ENCODE measurements around the gene UHRF2. TPM values are rescaled to one million over a fixed set of nuclear protein-coding genes. Genes with fewer than 3 reads are reported as not detected.

Gene UHRF2
- total RNA-seq, 1 experiment from 2014 or later, result 45.2 TPM

- no peak overlapping the region for H4K91ac ChIP-seq (ENCODE audit: insufficient read length, low read depth, low read length)
- H3T11ph ChIP-seq (ENCODE audit: low read length), result no peak overlapping the region
- H3K18ac ChIP-seq (ENCODE audit: insufficient read length, low read depth, low read length), result no peak overlapping the region
- no peak overlapping the region for H2BK12ac ChIP-seq (ENCODE audit: insufficient read length, low read depth, low read length)
- TF ChIP-seq CTCF (conservative IDR thresholded peaks at IDR 0.05), result no peak
- WGBS (ENCODE audit: extremely low coverage, insufficient read length, low lambda C conversion rate), result no CpG with 5 or more reads among the region's 2 CpGs
- no peak for DNase-seq
- no peaks in the 10 kb centered on the region for H3K9me3 Mint-ChIP-seq
- no peak overlapping the region for H2BK5ac ChIP-seq (ENCODE audit: insufficient read length, low read length)
- no peak overlapping the region for H2AFZ ChIP-seq (ENCODE audit: low read length)
- no peaks in the 10 kb centered on the region for H3K27me3 ChIP-seq (ENCODE audit: insufficient read depth, low read length)
- H3K4me3 Mint-ChIP-seq, result no peak overlapping the region
- H3K23me2 ChIP-seq (ENCODE audit: insufficient read length, low read depth, low read length, poor library complexity, severe bottlenecking), result no peaks in the 10 kb centered on the region
- no peak overlapping the region for H2BK120ac ChIP-seq (ENCODE audit: low read depth, low read length, poor library complexity, severe bottlenecking)
- H3K4ac ChIP-seq (ENCODE audit: low read depth, low read length), result no peak overlapping the region
- no peak overlapping the region for H3K23ac ChIP-seq (ENCODE audit: insufficient read length, low read depth, low read length)
- H4K20me1 ChIP-seq (ENCODE audit: control insufficient read depth, insufficient read depth, insufficient read length), result no peaks in the 10 kb centered on the region
- peaks cover 6 to 9% of the 10 kb centered on the region in 2 experiments; a peak in 2 of 4 replicates for H3K4me1 Mint-ChIP-seq
- no peak overlapping the region for H3K27ac ChIP-seq (ENCODE audit: insufficient read length, low read depth, low read length)
- H3K4me2 ChIP-seq (ENCODE audit: insufficient read depth, insufficient read length, low read length), result no peak overlapping the region
- no peaks in the 10 kb centered on the region for H3K4me1 ChIP-seq (ENCODE audit: insufficient read depth, low read length)
- no peaks in the 10 kb centered on the region for H3K79me1 ChIP-seq (ENCODE audit: insufficient read depth, low read depth, low read length, poor library complexity, severe bottlenecking)
- H3K27me3 Mint-ChIP-seq (ENCODE audit: low read depth), result no peaks in the 10 kb centered on the region
- H4K5ac ChIP-seq (ENCODE audit: insufficient read length, low read depth, low read length), result no peak overlapping the region
- H3K56ac ChIP-seq (ENCODE audit: insufficient read length, low read depth, low read length), result no peak overlapping the region
- no peak overlapping the region for H3K27ac Mint-ChIP-seq
- H3K36me3 Mint-ChIP-seq (ENCODE audit: insufficient read depth in 1 of 3, low read depth in 3 of 3), result peaks cover 22 to 83% (median 64%) of the 10 kb centered on the region in 3 experiments; a peak in 6 of 7 replicates
- no peak overlapping the region for H3K9ac ChIP-seq (ENCODE audit: extremely low read depth, insufficient read length, low read length)
- H4K8ac ChIP-seq (replicated peaks; ENCODE audit: insufficient read length, low read depth, low read length), result no peak overlapping the region
- H3K9me3 ChIP-seq (ENCODE audit: control insufficient read depth, low read depth, low read length), result no peaks in the 10 kb centered on the region
- H3K79me2 ChIP-seq (ENCODE audit: insufficient read depth, low read length), result no peaks in the 10 kb centered on the region
- H2BK20ac ChIP-seq (ENCODE audit: low read depth, low read length, poor library complexity, severe bottlenecking), result no peak overlapping the region
- H2BK15ac ChIP-seq (ENCODE audit: low read depth, low read length), result no peak overlapping the region
- H3K14ac ChIP-seq (ENCODE audit: insufficient read depth, low read length), result no peak overlapping the region
- no peak overlapping the region for H2AK5ac ChIP-seq (ENCODE audit: insufficient read length, low read length)
Measured at GRCh38 chr9:6501526-6502210, 88.7 kb downstream of the UHRF2 start.
